SK-N-SH treated with all-trans-retinoic acid at 6 μM for 48 hours (cell line): ENCODE results near the gene DDX3X.

ENCODE experiments used
- ARNTL ChIP-seq: fragments of 450-650 bp; formaldehyde crosslinking; IDR thresholded peaks from 2 replicates; pipeline ENCODE4 v1.5.0; 2020; ENCODE audit warnings: low read depth, mild to moderate bottlenecking, moderate library complexity, borderline replicate concordance
- CREB5 ChIP-seq: fragments of 250-450 bp; sonication (Bioruptor Pico); IDR thresholded peaks from 2 replicates; pipeline ENCODE4 v1.5.1; 2020; ENCODE audit warnings: low read depth, mild to moderate bottlenecking, moderate library complexity
- CSRNP3 ChIP-seq: fragments of 250-450 bp; sonication (Bioruptor Pico); IDR thresholded peaks from 2 replicates; pipeline ENCODE4 v1.5.1; 2021; ENCODE audit warnings: mild to moderate bottlenecking, moderate library complexity
- PATZ1 ChIP-seq: fragments of 250-450 bp; sonication (Bioruptor Pico); IDR thresholded peaks from 2 replicates; pipeline ENCODE4 v1.8.0; 2020; ENCODE audit warnings: mild to moderate bottlenecking, moderate library complexity, borderline replicate concordance
- POU6F1 ChIP-seq: fragments of 250-450 bp; sonication (Bioruptor Pico); IDR thresholded peaks from 2 replicates; pipeline ENCODE4 v1.8.0; 2021; ENCODE audit warnings: low read depth, mild to moderate bottlenecking, moderate library complexity, borderline replicate concordance
- SNAI2 ChIP-seq: fragments of 250-450 bp; sonication (Bioruptor Pico); IDR thresholded peaks from 2 replicates; pipeline ENCODE4 v1.5.0; 2020; ENCODE audit warnings: mild to moderate bottlenecking, moderate library complexity
- TCF4 ChIP-seq: fragments of 250-450 bp; sonication (Bioruptor Pico); IDR thresholded peaks from 2 replicates; pipeline ENCODE4 v1.8.0; 2021; ENCODE audit warnings: mild to moderate bottlenecking, moderate library complexity, borderline replicate concordance

- no peak for TF ChIP-seq SNAI2 (CRISPR knock-in tag)
- no peak for TF ChIP-seq PATZ1
- TF ChIP-seq CSRNP3 (CRISPR knock-in tag) = no peak
- no peak for TF ChIP-seq ARNTL
- no peak for TF ChIP-seq TCF4
- no peak for TF ChIP-seq POU6F1 (CRISPR knock-in tag)
- no peak for TF ChIP-seq CREB5
These were observed 31.6 kb upstream of the DDX3X start for GRCh38 chrX:41302370-41302769.
